GM10266 (cell line): ENCODE measurements around the gene GDPGP1.

Experiments used
- DNase-seq: peaks from one replicate; pipeline ENCODE4 v3.0.0; 2012; ENCODE audit errors: extremely low spot score
- TF ChIP-seq, protein P1 (sequence below): IDR thresholded peaks from 2 replicates; pipeline ENCODE4 v1.5.1; 2012; ENCODE audit warnings: mild to moderate bottlenecking, low read depth; ENCODE audit not compliant: control insufficient read depth, insufficient read depth; ENCODE audit errors: missing control alignments

The GDPGP1 gene

DNA sequence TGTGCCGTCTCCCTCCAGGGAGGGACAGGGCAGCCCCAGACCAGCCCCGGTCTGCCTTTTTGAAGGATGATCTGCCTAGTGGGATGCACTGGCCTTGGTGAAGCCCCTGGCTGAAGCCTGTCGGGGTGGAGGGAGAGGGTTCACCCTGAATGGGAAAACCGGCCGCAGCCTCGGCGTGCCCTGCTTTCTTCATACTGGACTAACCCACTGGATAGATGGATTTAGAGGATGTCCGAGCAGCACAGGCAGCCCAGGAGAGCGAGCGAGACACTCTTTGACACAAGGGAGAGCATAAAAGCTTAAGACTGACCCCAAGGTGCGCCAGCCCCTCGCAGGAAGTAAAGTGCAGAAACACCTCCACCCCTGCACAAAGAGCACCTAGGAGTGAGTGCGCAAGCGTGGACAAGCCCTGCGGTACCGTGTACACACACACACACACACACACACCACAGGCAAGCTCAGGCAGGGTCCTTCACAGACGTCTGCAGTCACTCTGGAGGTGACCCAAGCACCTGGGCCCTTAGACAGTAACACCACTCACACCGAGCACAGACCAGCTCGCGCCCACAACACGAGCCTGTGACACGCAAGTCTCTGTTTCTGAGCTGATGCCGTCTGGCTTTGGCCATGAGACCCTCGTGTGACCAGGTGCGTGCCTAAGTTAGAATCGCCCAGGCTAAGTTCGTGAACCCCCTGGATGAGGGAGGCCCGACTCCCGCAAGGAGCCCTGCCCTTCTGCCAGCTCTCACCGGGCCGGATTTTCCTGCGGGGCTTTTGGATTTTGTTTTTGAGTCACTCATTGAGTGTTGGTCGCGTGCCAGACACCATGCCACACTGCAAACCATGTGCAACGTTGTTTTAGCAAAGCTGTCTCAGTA, 21.5 kb upstream of the GDPGP1 start:
- TF ChIP-seq, protein P1, sequence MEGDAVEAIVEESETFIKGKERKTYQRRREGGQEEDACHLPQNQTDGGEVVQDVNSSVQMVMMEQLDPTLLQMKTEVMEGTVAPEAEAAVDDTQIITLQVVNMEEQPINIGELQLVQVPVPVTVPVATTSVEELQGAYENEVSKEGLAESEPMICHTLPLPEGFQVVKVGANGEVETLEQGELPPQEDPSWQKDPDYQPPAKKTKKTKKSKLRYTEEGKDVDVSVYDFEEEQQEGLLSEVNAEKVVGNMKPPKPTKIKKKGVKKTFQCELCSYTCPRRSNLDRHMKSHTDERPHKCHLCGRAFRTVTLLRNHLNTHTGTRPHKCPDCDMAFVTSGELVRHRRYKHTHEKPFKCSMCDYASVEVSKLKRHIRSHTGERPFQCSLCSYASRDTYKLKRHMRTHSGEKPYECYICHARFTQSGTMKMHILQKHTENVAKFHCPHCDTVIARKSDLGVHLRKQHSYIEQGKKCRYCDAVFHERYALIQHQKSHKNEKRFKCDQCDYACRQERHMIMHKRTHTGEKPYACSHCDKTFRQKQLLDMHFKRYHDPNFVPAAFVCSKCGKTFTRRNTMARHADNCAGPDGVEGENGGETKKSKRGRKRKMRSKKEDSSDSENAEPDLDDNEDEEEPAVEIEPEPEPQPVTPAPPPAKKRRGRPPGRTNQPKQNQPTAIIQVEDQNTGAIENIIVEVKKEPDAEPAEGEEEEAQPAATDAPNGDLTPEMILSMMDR: no peak
- DNase-seq: no peak

DNA sequence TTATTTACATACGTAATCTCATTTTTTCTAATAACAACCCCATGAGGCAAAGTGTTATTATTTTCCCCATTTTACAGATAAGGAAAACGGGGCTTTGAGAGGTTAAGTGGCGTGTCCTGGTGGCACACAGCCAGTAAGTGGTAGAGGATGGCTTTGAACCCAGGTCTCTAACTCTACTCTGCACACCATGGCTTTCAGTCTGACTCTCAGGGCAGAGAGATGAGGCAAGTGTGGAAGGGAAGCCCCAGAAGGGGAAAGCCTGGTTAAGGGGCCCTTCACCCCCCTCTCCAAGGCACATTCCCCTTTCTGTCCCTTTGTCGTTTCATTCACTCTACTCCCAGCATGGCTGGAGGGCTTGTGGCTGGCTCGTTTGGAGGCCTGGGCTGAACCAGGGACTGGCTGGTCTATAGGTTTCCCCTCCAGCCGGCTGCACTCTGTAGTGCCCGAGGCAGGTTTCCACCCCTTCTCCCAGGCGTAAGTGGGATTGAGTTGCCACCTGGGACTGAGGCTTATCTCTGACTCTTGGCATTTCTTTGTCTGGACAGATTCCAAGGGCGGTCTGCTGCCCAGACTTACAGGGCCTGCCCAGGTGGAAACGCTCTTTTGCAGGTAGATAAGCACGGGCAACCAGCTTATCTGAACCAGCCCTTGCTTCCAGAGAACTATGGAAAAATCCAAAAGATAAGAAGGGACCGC, 20.7 kb upstream of the GDPGP1 start:
- no peak for DNase-seq
- TF ChIP-seq, protein P1: no peak

DNA sequence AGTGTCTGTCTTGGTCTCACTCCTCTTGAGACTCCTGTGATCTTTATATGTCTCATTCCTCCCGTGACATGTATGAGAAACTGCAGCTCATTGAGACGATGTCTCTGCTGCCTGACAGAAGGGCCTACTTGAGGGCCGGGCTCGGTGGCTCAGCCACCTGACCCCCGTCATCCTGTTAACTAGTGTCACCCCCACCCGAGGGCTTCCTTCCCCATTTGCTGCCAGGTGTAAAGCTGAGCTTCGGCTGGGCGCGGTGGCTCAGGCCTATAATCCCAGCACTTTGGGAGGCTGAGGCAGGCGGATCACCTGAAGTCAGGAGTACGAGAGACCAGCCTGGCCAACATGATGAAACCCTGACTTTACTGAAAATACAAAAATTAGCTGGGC, 20.2 kb upstream of the GDPGP1 start:
- no peak for DNase-seq
- TF ChIP-seq, protein P1: no peak

DNA sequence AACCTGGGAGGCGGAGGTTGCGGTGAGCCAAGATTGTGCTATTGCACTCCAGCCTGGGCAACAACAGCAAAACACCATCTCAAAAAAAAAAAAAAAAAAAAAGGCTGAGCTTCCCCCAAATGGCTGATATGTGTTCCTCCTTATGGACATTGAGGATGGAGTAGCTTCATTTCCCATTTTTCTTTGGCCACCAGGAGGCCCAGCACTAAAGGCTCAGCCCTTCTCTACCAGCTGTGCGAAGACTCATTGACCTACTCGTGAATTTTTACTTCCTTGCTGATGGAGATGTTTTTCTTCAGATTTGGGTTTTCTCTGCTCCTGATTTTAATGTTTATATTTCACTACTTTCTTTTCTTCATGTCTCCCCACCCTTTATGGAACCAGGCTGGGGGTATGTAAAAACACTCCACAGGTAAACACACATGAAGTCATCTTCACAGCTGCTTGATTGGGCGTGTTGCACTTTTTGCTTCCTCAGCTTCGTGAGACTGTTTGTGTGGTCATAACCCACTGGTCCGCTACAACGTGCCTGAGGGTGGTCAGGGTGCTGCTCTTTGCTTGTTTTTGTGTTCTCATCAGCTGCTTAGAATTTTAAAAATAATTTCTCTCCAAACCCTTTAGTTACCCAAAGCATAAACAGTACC, 19.3 kb upstream of the GDPGP1 start:
- no peak for DNase-seq
- TF ChIP-seq, protein P1: no peak

DNA sequence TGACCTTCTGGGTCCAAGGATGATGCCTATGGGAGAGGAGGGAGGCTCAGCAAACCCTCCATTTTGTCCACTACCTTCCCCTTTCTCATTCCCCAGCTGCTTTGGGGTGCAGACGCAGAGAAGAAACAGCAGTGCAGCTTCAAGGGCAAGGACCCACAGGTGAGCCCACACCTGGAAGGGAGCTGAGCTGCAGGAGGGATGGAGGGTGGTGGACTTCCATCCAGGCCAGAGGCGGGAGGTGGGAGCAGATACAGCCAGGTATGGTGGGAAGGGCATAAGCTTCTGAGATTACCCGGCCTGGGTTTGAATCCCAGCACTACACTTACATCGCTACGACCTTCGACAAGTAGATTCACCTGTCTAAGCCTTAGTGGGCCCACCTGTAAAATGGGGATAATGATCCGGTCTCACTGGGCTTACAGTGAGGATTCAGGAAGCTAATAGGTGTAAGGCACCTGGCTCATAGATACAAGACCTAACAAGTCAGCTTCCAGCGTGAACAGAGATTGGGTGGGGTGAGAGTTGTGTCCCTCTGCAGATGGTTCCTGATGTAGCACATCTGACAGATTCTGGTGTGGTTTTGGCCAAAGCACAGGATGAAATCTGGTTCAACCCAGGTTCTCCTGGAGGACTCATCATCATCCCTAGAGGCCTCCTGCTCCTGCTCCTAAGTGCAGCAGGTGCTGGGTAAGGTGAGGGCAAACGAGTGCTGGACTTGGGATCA, 16.2 kb upstream of the GDPGP1 start:
- no peak for DNase-seq
- TF ChIP-seq, protein P1: no peak

- peak; percentile 62 for DNase-seq
- TF ChIP-seq, protein P1: peak; percentile 56
Measured at GRCh38 chr15:90219421-90220141, 14.4 kb upstream of the GDPGP1 start.
